Rectal smooth muscle tissue (tissue), 1 donor: ENCODE data around the gene GNAL.

Experiments used
- H3K27ac ChIP-seq: one replicate; pipeline ENCODE4 v1.7.0; 2013; ENCODE audit warnings: low read depth, low read length, inconsistent platforms
- H3K27me3 ChIP-seq: one replicate; pipeline ENCODE4 v1.7.0; 2013; ENCODE audit warnings: low read length; ENCODE audit not compliant: control insufficient read depth, insufficient read depth
- H3K36me3 ChIP-seq: one replicate; pipeline ENCODE4 v1.7.0; 2013; ENCODE audit warnings: low read length; ENCODE audit not compliant: control insufficient read depth, insufficient read depth
- H3K4me1 ChIP-seq: one replicate; pipeline ENCODE4 v1.7.0; 2013; ENCODE audit warnings: low read length; ENCODE audit not compliant: control insufficient read depth, insufficient read depth
- H3K4me3 ChIP-seq: one replicate; pipeline ENCODE4 v1.7.0; 2013; ENCODE audit warnings: low read length
- H3K9ac ChIP-seq: one replicate; pipeline ENCODE4 v1.7.0; 2013; ENCODE audit warnings: low read length

The GNAL gene

GRCh38 chr18:11866329-11866728, 177.3 kb downstream of the GNAL start:
- Histone ChIP-seq H3K4me3 (no peak overlapping the region), H3K4me1 (no peaks in the 10 kb centered on the region), H3K9ac (no peak overlapping the region), H3K36me3 (no peaks in the 10 kb centered on the region), H3K27ac (no peak overlapping the region), H3K27me3 (no peaks in the 10 kb centered on the region)

GRCh38 chr18:11866764-11867163, 177.7 kb downstream of the GNAL start:
- Histone ChIP-seq H3K36me3 (no peaks in the 10 kb centered on the region), H3K4me1 (no peaks in the 10 kb centered on the region), H3K27ac (no peak overlapping the region), H3K27me3 (no peaks in the 10 kb centered on the region), H3K4me3 (no peak overlapping the region), H3K9ac (no peak overlapping the region)

DNA sequence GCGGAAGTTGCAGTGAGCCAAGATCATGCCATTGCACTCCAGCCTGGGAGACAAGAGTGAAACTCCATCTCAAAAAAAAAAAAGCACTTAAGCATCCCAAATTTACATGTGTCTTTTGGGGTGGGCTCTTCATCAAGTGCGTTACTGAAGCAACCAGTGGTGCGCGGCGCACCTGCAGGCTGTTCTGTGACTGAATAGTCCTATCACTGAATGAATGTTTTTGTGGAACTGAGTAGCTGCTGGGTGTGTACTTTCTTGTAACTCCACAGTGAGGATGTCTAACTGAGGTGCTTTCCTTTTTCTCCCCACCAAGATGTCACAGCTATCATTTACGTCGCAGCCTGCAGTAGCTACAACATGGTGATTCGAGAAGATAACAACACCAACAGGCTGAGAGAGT, 179.2 kb downstream of the GNAL start:
- Histone ChIP-seq H3K27me3 (no peaks in the 10 kb centered on the region), H3K9ac (no peak overlapping the region), H3K27ac (no peak overlapping the region), H3K4me1 (no peaks in the 10 kb centered on the region), H3K4me3 (no peak overlapping the region), H3K36me3 (no peaks in the 10 kb centered on the region)

- Histone ChIP-seq H3K4me1 (no peaks in the 10 kb centered on the region), H3K36me3 (no peaks in the 10 kb centered on the region), H3K27ac (no peak overlapping the region), H3K27me3 (no peaks in the 10 kb centered on the region), H3K4me3 (no peak overlapping the region), H3K9ac (no peak overlapping the region)
These were observed 182.4 kb downstream of the GNAL start for GRCh38 chr18:11871501-11871900.

DNA sequence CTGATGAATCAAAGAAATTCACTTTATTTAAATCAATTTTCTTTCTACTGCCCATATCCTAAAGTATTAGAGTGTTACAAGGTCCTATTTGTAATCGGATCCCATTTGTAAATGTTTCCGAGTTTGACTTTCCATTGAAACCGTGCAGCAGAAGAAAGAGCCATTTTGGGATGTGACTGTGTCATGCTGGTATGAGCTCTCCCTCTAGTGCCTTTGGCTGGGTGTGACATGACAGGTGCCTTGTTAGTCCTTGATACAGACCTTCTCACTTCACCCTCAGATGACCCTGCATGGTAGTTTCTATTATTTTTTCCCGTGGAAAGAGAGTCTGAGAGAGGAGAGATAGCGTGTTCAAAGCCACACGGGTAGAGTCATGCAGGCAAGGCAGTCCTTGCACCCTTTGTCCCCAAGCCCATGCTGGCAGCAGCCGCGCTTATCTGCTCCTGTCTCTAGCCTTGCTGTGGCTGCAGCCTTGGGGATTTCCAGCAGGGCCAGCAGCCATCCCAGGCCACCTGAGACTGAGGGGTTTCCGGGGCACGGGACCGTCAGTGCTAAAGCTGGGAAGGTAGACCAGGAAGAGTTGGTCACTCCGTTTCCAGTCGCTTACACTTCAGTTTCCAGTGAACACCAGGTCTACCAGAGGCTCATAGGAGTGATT, 183.5 kb downstream of the GNAL start:
- Histone ChIP-seq H3K9ac (no peak overlapping the region), H3K4me3 (no peak overlapping the region), H3K27me3 (no peaks in the 10 kb centered on the region), H3K4me1 (no peaks in the 10 kb centered on the region), H3K36me3 (no peaks in the 10 kb centered on the region), H3K27ac (no peak overlapping the region)

DNA sequence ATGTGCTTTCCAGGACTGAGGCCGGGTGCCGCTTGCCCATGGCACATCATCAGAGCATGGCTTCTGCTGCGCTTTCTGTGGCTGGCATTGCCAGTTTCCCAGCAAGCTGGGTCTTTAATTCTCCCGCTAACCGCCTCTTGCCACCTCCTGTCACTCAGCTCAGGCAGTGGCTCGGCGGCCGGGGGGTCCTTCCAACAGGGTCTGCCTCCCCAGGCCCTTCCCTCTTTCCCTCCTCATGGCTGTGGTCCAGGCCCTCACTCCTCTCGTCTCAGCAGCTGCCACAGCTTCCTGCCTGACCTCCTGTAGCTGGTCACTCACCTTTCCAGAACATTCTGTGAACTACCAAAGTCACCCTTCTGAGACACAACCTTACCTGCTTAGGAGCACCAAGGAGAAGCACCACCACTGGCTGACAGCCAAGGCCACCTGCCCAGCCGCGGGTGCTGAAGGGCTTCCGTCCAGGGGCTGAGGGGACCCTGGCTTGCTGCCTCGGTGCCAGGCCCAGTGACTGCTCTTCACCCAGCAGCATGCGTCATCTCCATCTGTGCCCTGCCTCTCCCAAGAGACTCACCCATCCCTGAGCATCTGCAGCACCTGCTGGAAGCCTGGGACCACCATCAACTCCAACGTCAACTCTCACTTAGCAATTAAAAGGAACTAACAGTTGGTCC, 184.7 kb downstream of the GNAL start:
- H3K4me3 ChIP-seq = no peak overlapping the region
- H3K27ac ChIP-seq = no peak overlapping the region
- no peak overlapping the region for H3K9ac ChIP-seq
- no peaks in the 10 kb centered on the region for H3K27me3 ChIP-seq
- H3K4me1 ChIP-seq = no peaks in the 10 kb centered on the region
- H3K36me3 ChIP-seq = no peaks in the 10 kb centered on the region

GRCh38 chr18:11874676-11875075, 185.6 kb downstream of the GNAL start:
- Histone ChIP-seq H3K36me3 (no peaks in the 10 kb centered on the region), H3K4me1 (no peaks in the 10 kb centered on the region), H3K27me3 (no peaks in the 10 kb centered on the region), H3K27ac (no peak overlapping the region), H3K9ac (no peak overlapping the region), H3K4me3 (no peak overlapping the region)

DNA sequence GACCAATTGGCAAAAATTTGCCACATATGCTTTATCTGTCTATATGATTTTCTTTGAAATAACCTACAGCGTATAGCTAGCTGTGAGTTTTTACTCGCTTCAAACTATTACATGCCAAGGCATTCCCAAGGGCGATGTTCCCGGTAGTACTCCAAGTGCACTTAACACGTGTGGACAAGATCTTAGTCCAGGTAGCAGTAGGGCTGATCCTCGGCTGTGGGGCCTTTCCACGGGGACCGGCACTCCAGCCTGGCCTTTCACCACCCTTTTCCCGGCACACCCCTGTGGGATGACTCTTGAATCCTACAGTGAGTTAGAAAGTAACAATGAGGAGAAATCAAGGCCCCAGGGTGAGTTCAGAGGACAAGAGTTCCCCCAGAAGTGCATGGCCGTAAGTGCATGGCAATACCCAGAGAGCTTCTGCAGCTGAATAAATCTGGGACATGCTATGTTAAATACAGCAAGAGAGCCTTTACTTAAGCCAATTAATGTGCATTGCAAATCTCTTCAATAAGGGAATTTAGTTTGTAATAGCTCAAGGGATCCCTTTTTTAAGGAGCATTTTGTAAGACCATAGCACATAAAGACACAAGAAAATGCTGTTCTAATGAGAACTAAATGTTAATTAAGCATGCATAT, 188.6 kb downstream of the GNAL start:
- no peaks in the 10 kb centered on the region for H3K4me1 ChIP-seq
- H3K27me3 ChIP-seq = no peaks in the 10 kb centered on the region
- peaks cover 8% of the 10 kb centered on the region for H3K36me3 ChIP-seq
- no peak overlapping the region for H3K4me3 ChIP-seq
- no peak overlapping the region for H3K27ac ChIP-seq
- H3K9ac ChIP-seq = no peak overlapping the region

GRCh38 chr18:11880586-11881304, 191.7 kb downstream of the GNAL start:
- Histone ChIP-seq H3K4me3 (no peak overlapping the region), H3K9ac (no peak overlapping the region), H3K27ac (no peak overlapping the region), H3K36me3 (peaks cover 17% of the 10 kb centered on the region), H3K4me1 (no peaks in the 10 kb centered on the region), H3K27me3 (no peaks in the 10 kb centered on the region)

DNA sequence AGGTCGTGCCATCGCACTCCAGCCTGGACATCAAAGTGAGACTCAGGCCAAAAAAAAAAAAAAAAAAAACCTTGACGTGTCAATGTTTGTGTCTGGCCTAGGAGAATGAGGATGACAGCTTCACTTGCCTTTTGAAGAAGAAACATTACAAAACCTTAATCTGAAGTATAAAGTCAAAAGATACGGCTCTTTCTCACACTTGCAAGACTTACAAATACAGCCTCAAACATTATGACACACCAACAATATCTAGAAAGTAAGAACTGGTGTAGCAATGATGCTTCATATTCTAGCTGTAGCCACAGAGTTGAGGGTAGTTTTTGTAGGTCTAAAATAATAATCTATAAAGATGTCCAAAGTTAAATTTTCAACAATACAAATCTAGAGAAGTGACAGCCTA, 193.6 kb downstream of the GNAL start:
- no peak overlapping the region for H3K4me3 ChIP-seq
- no peaks in the 10 kb centered on the region for H3K27me3 ChIP-seq
- H3K36me3 ChIP-seq = peaks cover 27% of the 10 kb centered on the region
- no peak overlapping the region for H3K27ac ChIP-seq
- H3K4me1 ChIP-seq = no peaks in the 10 kb centered on the region
- no peak overlapping the region for H3K9ac ChIP-seq

DNA sequence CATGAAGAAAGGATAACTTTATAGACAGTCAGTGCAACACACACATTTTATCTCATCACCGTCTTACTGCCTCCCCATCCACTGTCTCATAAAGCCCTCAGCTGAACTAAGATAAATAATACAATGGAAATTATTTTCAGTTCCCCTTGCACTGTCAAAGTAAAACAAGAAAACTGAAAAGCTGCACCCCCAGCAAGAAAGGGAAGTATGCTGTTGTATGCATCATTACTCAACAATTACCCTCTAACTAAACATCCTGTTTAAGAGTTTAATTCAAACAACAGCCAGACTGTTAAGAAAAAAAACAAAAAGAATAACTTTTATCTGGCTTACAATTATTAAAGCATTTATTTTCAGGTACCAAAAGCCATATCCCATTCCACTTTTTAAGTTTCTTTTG, 194.1 kb downstream of the GNAL start:
- Histone ChIP-seq H3K27me3 (no peaks in the 10 kb centered on the region), H3K27ac (no peak overlapping the region), H3K4me1 (no peaks in the 10 kb centered on the region), H3K36me3 (peaks cover 27% of the 10 kb centered on the region), H3K9ac (no peak overlapping the region), H3K4me3 (no peak overlapping the region)

- H3K36me3 ChIP-seq = peaks cover 37% of the 10 kb centered on the region
- no peaks in the 10 kb centered on the region for H3K27me3 ChIP-seq
- no peak overlapping the region for H3K9ac ChIP-seq
- no peak overlapping the region for H3K4me3 ChIP-seq
- no peaks in the 10 kb centered on the region for H3K4me1 ChIP-seq
- H3K27ac ChIP-seq = no peak overlapping the region
These were observed 195.4 kb downstream of the GNAL start for GRCh38 chr18:11884396-11885030.
